Parathyroid adenoma (tissue), 2 donors: ENCODE measurements around the gene AGPAT2.
"Not testable (repeated sequence)": the region's sequence is repeated elsewhere in the genome, so short reads cannot be mapped to it uniquely, and the experiment has no call there.

Source experiments
- H2AFZ ChIP-seq: fragments of 300-600 bp; sonication (generic); one replicate; pipeline ENCODE4 v1.7.0; 2017; ENCODE audit warnings: antibody characterized with exemption, mild to moderate bottlenecking
- H3K27ac ChIP-seq: fragments of 300-600 bp; sonication (generic); one replicate; pipeline ENCODE4 v1.7.0; 2017
- H3K27me3 ChIP-seq: fragments of 300-600 bp; sonication (generic); one replicate; pipeline ENCODE4 v1.7.0; 2017; ENCODE audit warnings: low read length; ENCODE audit not compliant: control insufficient read depth, insufficient read depth
- H3K36me3 ChIP-seq: fragments of 300-600 bp; sonication (generic); one replicate; pipeline ENCODE4 v1.7.0; 2017; ENCODE audit warnings: low read length; ENCODE audit not compliant: control insufficient read depth, insufficient read depth
- H3K4me1 ChIP-seq: fragments of 300-600 bp; sonication (generic); one replicate; pipeline ENCODE4 v1.7.0; 2017; ENCODE audit warnings: control low read depth
- H3K4me2 ChIP-seq: fragments of 300-600 bp; sonication (generic); one replicate; pipeline ENCODE4 v1.7.0; 2017; ENCODE audit warnings: low read length
- H3K4me3 ChIP-seq: fragments of 300-600 bp; sonication (generic); one replicate; pipeline ENCODE4 v1.7.0; 2017; ENCODE audit warnings: low read depth, low read length
- H3K79me2 ChIP-seq: fragments of 300-600 bp; sonication (generic); one replicate; pipeline ENCODE4 v1.7.0; 2017; ENCODE audit warnings: control low read depth
- H3K9ac ChIP-seq: fragments of 300-600 bp; sonication (generic); one replicate; pipeline ENCODE4 v1.7.0; 2017; ENCODE audit warnings: mild to moderate bottlenecking
- H3K9me3 ChIP-seq: fragments of 300-600 bp; sonication (generic); one replicate; pipeline ENCODE4 v1.7.0; 2017; ENCODE audit warnings: low read length; ENCODE audit not compliant: control insufficient read depth
- TF ChIP-seq, protein P1 (sequence below): fragments of 300-600 bp; sonication (generic); IDR thresholded peaks from one replicate; pipeline ENCODE4 v1.7.0; 2017; ENCODE audit warnings: antibody characterized with exemption, mild to moderate bottlenecking
- donor health status: primary hyperparathyroidism.

The AGPAT2 gene

DNA sequence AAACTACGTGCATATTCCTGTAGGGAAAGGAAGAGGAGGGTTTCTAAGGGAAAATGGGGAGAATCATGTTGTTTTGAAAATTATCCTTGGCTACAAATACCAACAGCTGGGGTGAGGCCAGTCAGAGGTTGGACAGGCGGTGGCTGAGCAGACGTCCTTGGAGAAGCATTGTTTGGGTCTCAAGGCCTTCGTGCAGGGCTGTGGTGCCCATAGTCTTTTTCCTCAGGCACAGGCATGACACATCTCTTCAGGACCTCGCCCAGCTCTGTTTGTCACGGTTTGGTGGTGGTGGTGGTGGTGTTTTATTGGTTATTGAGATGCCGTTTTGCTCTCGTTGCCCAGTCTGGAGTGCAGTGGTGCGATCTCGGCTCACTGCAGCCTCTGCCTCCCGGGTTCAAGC lies 52.4 kb downstream of the AGPAT2 start:
- Histone ChIP-seq H3K4me3 (no peak overlapping the region), H3K9me3 (no peaks in the 10 kb centered on the region), H3K27ac (no peak overlapping the region), H3K27me3 (no peaks in the 10 kb centered on the region), H2AFZ (no peak overlapping the region), H3K79me2 (no peaks in the 10 kb centered on the region), H3K9ac (no peak overlapping the region), H3K4me2 (no peak overlapping the region), H3K36me3 (no peaks in the 10 kb centered on the region), H3K4me1 (no peaks in the 10 kb centered on the region)
- TF ChIP-seq, protein P1, sequence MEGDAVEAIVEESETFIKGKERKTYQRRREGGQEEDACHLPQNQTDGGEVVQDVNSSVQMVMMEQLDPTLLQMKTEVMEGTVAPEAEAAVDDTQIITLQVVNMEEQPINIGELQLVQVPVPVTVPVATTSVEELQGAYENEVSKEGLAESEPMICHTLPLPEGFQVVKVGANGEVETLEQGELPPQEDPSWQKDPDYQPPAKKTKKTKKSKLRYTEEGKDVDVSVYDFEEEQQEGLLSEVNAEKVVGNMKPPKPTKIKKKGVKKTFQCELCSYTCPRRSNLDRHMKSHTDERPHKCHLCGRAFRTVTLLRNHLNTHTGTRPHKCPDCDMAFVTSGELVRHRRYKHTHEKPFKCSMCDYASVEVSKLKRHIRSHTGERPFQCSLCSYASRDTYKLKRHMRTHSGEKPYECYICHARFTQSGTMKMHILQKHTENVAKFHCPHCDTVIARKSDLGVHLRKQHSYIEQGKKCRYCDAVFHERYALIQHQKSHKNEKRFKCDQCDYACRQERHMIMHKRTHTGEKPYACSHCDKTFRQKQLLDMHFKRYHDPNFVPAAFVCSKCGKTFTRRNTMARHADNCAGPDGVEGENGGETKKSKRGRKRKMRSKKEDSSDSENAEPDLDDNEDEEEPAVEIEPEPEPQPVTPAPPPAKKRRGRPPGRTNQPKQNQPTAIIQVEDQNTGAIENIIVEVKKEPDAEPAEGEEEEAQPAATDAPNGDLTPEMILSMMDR = no peak

DNA sequence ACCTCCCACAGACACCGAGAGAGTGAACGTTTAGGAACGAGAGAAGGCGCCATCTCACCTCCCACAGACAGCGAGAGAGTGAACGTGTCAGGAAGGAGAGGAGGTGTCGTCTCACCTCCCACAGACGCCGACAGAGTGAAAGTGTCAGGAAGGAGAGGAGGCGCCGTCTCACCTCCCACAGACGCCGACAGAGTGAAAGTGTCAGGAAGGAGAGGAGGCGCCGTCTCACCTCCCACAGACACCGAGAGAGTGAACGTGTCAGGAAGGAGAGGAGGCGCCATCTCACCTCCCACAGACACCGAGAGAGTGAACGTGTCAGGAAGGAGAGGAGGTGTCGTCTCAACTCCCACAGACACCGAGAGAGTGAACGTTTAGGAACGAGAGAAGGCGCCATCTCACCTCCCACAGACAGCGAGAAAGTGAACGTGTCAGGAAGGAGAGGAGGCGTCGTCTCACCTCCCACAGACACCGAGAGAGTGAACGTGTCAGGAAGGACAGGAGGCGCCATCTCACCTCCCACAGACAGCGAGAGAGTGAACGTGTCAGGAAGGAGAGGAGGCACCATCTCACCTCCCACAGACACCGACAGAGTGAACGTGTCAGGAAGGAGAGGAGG lies 54.7 kb downstream of the AGPAT2 start:
- not testable (repeated sequence) for H3K9ac ChIP-seq, H3K79me2 ChIP-seq, H3K4me1 ChIP-seq

DNA sequence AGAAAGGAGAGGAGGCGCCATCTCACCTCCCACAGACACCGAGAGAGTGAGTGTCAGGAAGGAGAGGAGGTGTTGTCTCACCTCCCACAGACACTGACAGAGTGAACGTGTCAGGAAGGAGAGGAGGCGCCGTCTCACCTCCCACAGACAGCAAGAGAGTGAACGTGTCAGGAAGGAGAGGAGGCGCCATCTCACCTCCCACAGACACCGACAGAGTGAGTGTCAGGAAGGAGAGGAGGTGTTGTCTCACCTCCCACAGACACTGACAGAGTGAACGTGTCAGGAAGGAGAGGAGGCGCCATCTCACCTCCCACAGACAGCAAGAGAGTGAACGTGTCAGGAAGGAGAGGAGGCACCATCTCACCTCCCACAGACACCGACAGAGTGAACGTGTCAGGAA lies 55.2 kb downstream of the AGPAT2 start:
- not testable (repeated sequence) for H3K4me3 ChIP-seq, H3K9me3 ChIP-seq, H3K4me1 ChIP-seq, H3K4me2 ChIP-seq, H2AFZ ChIP-seq, H3K79me2 ChIP-seq, H3K9ac ChIP-seq, H3K36me3 ChIP-seq, H3K27me3 ChIP-seq, H3K27ac ChIP-seq

More for the DNA sequence above, 54.7 kb downstream of the AGPAT2 start:
- H3K27me3 ChIP-seq, H3K9me3 ChIP-seq, H3K27ac ChIP-seq, H2AFZ ChIP-seq, H3K4me3 ChIP-seq, H3K4me2 ChIP-seq, H3K36me3 ChIP-seq: not testable (repeated sequence)

DNA sequence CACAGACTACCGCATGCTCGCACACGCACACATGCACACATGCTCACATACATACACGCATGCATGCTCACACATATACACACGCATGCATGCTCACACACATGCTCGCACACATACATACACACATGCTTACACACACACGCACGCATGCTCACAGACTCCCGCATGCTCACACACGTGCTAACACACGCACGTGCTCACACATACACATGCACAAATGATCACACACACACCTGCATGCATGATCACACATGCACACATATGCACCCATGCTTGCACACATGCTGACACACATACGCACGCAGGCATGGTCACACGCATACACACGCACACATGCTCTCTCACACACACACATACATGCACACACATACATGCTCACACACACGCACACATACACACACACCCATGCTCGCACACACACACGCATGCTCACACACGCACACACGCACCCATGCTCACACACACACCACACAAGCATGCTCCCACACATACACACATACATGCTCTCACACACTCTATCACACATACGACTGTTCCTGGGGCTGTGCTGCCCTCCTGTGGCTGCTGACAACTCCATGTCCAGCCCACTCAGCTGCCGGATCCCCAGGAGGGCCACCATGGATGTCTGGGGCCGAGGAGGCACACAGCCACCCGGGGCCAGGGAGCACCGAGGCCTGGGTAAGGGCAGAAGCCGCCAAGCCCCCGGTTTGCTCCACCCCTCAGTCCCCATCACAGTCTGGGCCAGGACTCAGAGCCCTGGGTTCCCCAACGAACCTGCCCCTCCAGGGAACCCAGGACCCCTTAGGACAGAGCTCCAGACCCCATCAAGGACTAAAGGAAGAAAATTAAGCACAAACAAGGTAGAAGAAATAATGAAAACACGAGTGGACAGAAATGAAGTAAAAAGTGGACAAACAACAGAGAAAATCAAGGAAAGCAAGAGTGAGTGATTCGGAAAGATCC lies 55.9 kb downstream of the AGPAT2 start:
- H3K36me3 ChIP-seq = no peaks in the 10 kb centered on the region
- TF ChIP-seq, protein P1 = peak; percentile 70
- H3K79me2 ChIP-seq = no peaks in the 10 kb centered on the region
- H3K27me3 ChIP-seq = no peaks in the 10 kb centered on the region
- no peak overlapping the region for H3K9ac ChIP-seq
- no peaks in the 10 kb centered on the region for H3K9me3 ChIP-seq
- H3K4me2 ChIP-seq = no peak overlapping the region
- no peaks in the 10 kb centered on the region for H3K4me1 ChIP-seq
- H2AFZ ChIP-seq = no peak overlapping the region
- no peak overlapping the region for H3K27ac ChIP-seq
- H3K4me3 ChIP-seq = no peak overlapping the region

DNA sequence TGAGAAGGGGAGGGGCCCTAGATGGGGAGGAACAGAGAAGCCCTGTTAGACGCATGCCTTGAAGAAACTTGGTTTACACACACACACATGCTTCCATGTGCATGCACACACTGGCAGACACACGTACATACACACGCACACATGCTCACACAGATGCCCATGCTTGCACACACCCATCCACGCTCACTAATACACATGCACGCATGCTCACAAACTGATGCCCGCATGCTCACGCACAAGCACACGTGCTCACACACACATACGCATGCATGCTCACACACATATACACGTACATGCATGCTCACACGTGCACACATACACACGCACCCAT lies 56.6 kb downstream of the AGPAT2 start:
- peaks cover under 1% of the 10 kb centered on the region for H3K4me1 ChIP-seq
- H3K4me3 ChIP-seq = no peak overlapping the region
- no peak overlapping the region for H3K4me2 ChIP-seq
- H3K36me3 ChIP-seq = no peaks in the 10 kb centered on the region
- H3K27ac ChIP-seq = no peak overlapping the region
- no peak overlapping the region for H3K9ac ChIP-seq
- no peaks in the 10 kb centered on the region for H3K79me2 ChIP-seq
- no peak overlapping the region for H2AFZ ChIP-seq
- H3K9me3 ChIP-seq = no peaks in the 10 kb centered on the region
- TF ChIP-seq, protein P1 = no peak
- H3K27me3 ChIP-seq = no peaks in the 10 kb centered on the region
